ENCODE measurements around the gene ZNF808.
"Not testable (repeated sequence)": the region's sequence is repeated elsewhere in the genome, so short reads cannot be mapped to it uniquely, and the experiment has no call there.

ZNF808 gene

DNA sequence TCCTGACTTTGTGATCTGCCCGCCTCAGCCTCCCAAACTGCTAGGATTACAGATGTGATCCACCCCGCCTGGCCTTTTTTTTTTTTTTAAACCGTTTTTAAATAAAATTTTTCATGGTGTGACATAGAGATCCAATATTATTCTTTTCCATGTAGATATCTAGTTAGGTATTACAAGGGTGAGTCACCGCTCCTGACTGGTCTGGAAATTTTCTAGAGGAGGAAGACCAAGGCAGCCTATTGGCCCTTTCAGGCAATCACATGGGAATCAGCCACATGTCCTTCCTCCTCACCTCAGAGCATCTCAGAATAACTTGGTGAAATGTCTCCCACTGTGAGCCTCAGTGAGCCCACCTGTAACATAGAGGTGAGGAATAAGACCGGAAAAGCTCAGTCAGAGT is 13.7 kb downstream of the ZNF808 start:
- Histone ChIP-seq H3K9me3 (ENCODE audit: control insufficient read depth, low read length) (peaks cover 54% of the 10 kb centered on the region), H3K36me3 (ENCODE audit: control insufficient read depth in 1 of 2, insufficient read depth in 2 of 2, low read depth in 1 of 2, low read length in 2 of 2) (peaks cover 44% of the 10 kb centered on the region in 2 experiments)

GRCh38 chr19:52541608-52542007 is 14.1 kb downstream of the ZNF808 start:
- H3K27ac ChIP-seq (ENCODE audit: low read length, poor library complexity, severe bottlenecking): no peak overlapping the region
- peaks cover 18% of the 10 kb centered on the region for H3K79me1 ChIP-seq (replicated peaks; ENCODE audit: low read length, poor library complexity, severe bottlenecking)
- no peak overlapping the region for H3K23ac ChIP-seq (ENCODE audit: low read length in 2 of 2)
- H4K8ac ChIP-seq (ENCODE audit: low read length): no peak overlapping the region
- no peak overlapping the region for H3K4me2 ChIP-seq (ENCODE audit: low read length, poor library complexity, severe bottlenecking)
- no peak overlapping the region for H3K18ac ChIP-seq (ENCODE audit: low read depth in 1 of 2, low read length in 2 of 2)
- H2BK15ac ChIP-seq (ENCODE audit: low read depth, poor library complexity, severe bottlenecking): no peak overlapping the region
- H3K9ac ChIP-seq (ENCODE audit: low read length): no peak overlapping the region
- H3K36me3 ChIP-seq (ENCODE audit: control insufficient read depth in 1 of 2, insufficient read depth in 2 of 2, low read depth in 1 of 2, low read length in 2 of 2): peaks cover 47 to 48% of the 10 kb centered on the region in 2 experiments
- no peak overlapping the region for H2BK5ac ChIP-seq (ENCODE audit: low read depth, low read length, poor library complexity, severe bottlenecking)
- H4K91ac ChIP-seq (ENCODE audit: low read length): no peak overlapping the region
- WGBS: 83% methylated on average over 4 of the region's 5 CpGs
- H3K9me3 ChIP-seq (ENCODE audit: control insufficient read depth, low read length): peaks cover 58% of the 10 kb centered on the region
- no peak overlapping the region for H2BK12ac ChIP-seq (ENCODE audit: low read length in 2 of 2)
- no peak overlapping the region for H3K14ac ChIP-seq (ENCODE audit: low read length in 2 of 2)
- no peak overlapping the region for H2BK120ac ChIP-seq (ENCODE audit: low read depth, low read length)
- H3K4ac ChIP-seq (ENCODE audit: low read depth in 1 of 2, low read length in 2 of 2): no peak overlapping the region
- no peak overlapping the region for H2AK5ac ChIP-seq (ENCODE audit: low read length, severe bottlenecking)
- no peaks in the 10 kb centered on the region for H3K4me1 ChIP-seq (ENCODE audit: control insufficient read depth, insufficient read depth, low read depth, low read length)
- no peak for DNase-seq
- H3K4me3 ChIP-seq (ENCODE audit: insufficient read depth in 1 of 2, low read depth in 1 of 2, low read length in 2 of 2): no peak overlapping the region
- no peaks in the 10 kb centered on the region for H3K27me3 ChIP-seq (ENCODE audit: control insufficient read depth in 1 of 2, insufficient read depth in 1 of 2, low read length in 2 of 2)
- H2AFZ ChIP-seq (ENCODE audit: low read depth, low read length): no peak overlapping the region

More for the DNA sequence above, 13.7 kb downstream of the ZNF808 start:
- not testable (repeated sequence) for DNase-seq; H3K9ac ChIP-seq (ENCODE audit: low read length); H2AK5ac ChIP-seq (ENCODE audit: low read length, severe bottlenecking); H3K23ac ChIP-seq (ENCODE audit: low read length in 2 of 2); H2BK12ac ChIP-seq (ENCODE audit: low read length in 2 of 2); H3K4me1 ChIP-seq (ENCODE audit: control insufficient read depth, insufficient read depth, low read depth, low read length); H3K4me2 ChIP-seq (ENCODE audit: low read length, poor library complexity, severe bottlenecking); H3K18ac ChIP-seq (ENCODE audit: low read depth in 1 of 2, low read length in 2 of 2); H4K8ac ChIP-seq (ENCODE audit: low read length); H3K4me3 ChIP-seq (ENCODE audit: insufficient read depth in 1 of 2, low read depth in 1 of 2, low read length in 2 of 2); H3K27me3 ChIP-seq (ENCODE audit: control insufficient read depth in 1 of 2, insufficient read depth in 1 of 2, low read length in 2 of 2); H4K91ac ChIP-seq (ENCODE audit: low read length); H2AFZ ChIP-seq (ENCODE audit: low read depth, low read length); H3K4ac ChIP-seq (ENCODE audit: low read depth in 1 of 2, low read length in 2 of 2); H3K27ac ChIP-seq (ENCODE audit: low read length, poor library complexity, severe bottlenecking); H2BK120ac ChIP-seq (ENCODE audit: low read depth, low read length); H2BK5ac ChIP-seq (ENCODE audit: low read depth, low read length, poor library complexity, severe bottlenecking); H2BK15ac ChIP-seq (ENCODE audit: low read depth, poor library complexity, severe bottlenecking); H3K14ac ChIP-seq (ENCODE audit: low read length in 2 of 2)
- 91% methylated on average over 3 of the region's 5 CpGs for WGBS
- H3K79me1 ChIP-seq (replicated peaks; ENCODE audit: low read length, poor library complexity, severe bottlenecking): peaks cover 22% of the 10 kb centered on the region

DNA sequence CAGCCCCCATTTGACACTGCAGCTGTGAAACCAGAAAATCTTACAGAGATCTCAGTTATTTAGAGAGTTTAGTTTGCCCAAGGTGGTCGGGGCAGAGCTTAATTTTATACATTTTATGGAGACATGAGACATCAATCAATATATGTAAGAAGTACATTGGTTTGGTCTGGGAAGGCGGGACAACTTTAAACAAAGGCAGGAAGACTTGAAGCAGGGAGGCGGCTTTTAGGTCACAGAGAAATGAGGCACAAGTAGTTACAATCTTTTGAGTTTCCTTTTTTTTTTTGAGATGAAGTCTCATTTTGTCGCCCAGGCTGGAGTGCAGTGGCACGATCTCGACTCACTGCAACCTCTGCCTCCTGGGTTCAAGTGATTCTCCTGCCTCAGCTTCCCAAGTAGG is 15.1 kb downstream of the ZNF808 start:
- not testable (repeated sequence) for H3K23ac ChIP-seq (ENCODE audit: low read length in 2 of 2); H2BK120ac ChIP-seq (ENCODE audit: low read depth, low read length)
- peaks cover 18% of the 10 kb centered on the region for H3K79me1 ChIP-seq (replicated peaks; ENCODE audit: low read length, poor library complexity, severe bottlenecking)

DNA sequence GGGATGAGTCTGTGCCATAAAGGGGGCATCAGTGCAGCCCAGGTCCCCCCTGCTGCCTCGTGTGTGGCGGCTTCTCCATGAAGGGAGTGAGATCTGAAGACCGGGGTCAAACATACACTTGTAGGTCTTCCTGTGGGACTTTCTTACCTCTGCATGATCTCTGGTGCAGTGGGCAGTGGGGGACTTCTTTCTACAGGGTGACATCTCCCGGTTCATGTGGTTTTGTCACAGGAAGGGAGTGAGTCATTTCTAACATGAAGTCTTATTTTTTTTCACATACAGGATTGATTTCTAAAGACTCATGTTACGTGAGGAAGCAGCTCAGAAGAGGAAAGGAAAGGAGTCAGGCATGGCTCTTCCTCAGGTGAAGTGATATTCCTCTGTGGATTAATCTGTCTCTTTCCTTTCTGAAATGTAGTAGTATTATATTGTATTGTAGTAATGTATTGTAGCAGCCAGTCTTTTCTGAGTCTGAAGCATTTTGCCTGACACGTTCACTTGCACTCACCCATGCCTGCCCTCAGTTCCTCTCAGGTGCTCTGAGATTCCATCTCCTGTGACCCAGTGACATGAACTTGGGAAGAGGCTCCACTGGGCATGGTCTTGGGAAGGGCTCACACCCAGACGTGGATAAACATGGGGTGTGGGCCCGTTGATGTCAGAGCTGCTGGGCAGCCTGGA is 15.7 kb downstream of the ZNF808 start:
- WGBS: 98% methylated on average over 6 of the region's 8 CpGs
- H3K27ac ChIP-seq (ENCODE audit: low read length, poor library complexity, severe bottlenecking): no peak overlapping the region
- H2BK120ac ChIP-seq (ENCODE audit: low read depth, low read length): no peak overlapping the region

More for the DNA sequence above, 15.1 kb downstream of the ZNF808 start:
- not testable (repeated sequence) for H3K18ac ChIP-seq (ENCODE audit: low read depth in 1 of 2, low read length in 2 of 2); H2BK12ac ChIP-seq (ENCODE audit: low read length in 2 of 2); H3K27me3 ChIP-seq (ENCODE audit: control insufficient read depth in 1 of 2, insufficient read depth in 1 of 2, low read length in 2 of 2); H3K9ac ChIP-seq (ENCODE audit: low read length); H3K4ac ChIP-seq (ENCODE audit: low read depth in 1 of 2, low read length in 2 of 2); DNase-seq; H4K8ac ChIP-seq (ENCODE audit: low read length); H2BK5ac ChIP-seq (ENCODE audit: low read depth, low read length, poor library complexity, severe bottlenecking); H3K4me1 ChIP-seq (ENCODE audit: control insufficient read depth, insufficient read depth, low read depth, low read length); H4K91ac ChIP-seq (ENCODE audit: low read length); H2BK15ac ChIP-seq (ENCODE audit: low read depth, poor library complexity, severe bottlenecking); H3K4me2 ChIP-seq (ENCODE audit: low read length, poor library complexity, severe bottlenecking); H3K14ac ChIP-seq (ENCODE audit: low read length in 2 of 2); H2AFZ ChIP-seq (ENCODE audit: low read depth, low read length); H3K4me3 ChIP-seq (ENCODE audit: insufficient read depth in 1 of 2, low read depth in 1 of 2, low read length in 2 of 2); H3K27ac ChIP-seq (ENCODE audit: low read length, poor library complexity, severe bottlenecking); H2AK5ac ChIP-seq (ENCODE audit: low read length, severe bottlenecking)
- H3K9me3 ChIP-seq (ENCODE audit: control insufficient read depth, low read length): peaks cover 67% of the 10 kb centered on the region
- WGBS: 98% methylated on average over 5 of the region's 6 CpGs
- peaks cover 51 to 57% of the 10 kb centered on the region in 2 experiments for H3K36me3 ChIP-seq (ENCODE audit: control insufficient read depth in 1 of 2, insufficient read depth in 2 of 2, low read depth in 1 of 2, low read length in 2 of 2)

More for the DNA sequence above, 15.7 kb downstream of the ZNF808 start:
- Histone ChIP-seq H3K9ac (ENCODE audit: low read length) (no peak overlapping the region), H3K4ac (ENCODE audit: low read depth in 1 of 2, low read length in 2 of 2) (no peak overlapping the region), H3K79me1 (replicated peaks; ENCODE audit: low read length, poor library complexity, severe bottlenecking) (peaks cover 18% of the 10 kb centered on the region), H3K4me3 (ENCODE audit: insufficient read depth in 1 of 2, low read depth in 1 of 2, low read length in 2 of 2) (no peak overlapping the region), H2BK5ac (ENCODE audit: low read depth, low read length, poor library complexity, severe bottlenecking) (no peak overlapping the region), H2BK15ac (ENCODE audit: low read depth, poor library complexity, severe bottlenecking) (no peak overlapping the region), H3K18ac (ENCODE audit: low read depth in 1 of 2, low read length in 2 of 2) (no peak overlapping the region), H2AFZ (ENCODE audit: low read depth, low read length) (no peak overlapping the region), H3K9me3 (ENCODE audit: control insufficient read depth, low read length) (peaks cover 72% of the 10 kb centered on the region), H3K14ac (ENCODE audit: low read length in 2 of 2) (no peak overlapping the region), H4K8ac (ENCODE audit: low read length) (no peak overlapping the region), H3K27me3 (ENCODE audit: control insufficient read depth in 1 of 2, insufficient read depth in 1 of 2, low read length in 2 of 2) (no peaks in the 10 kb centered on the region), H2BK12ac (ENCODE audit: low read length in 2 of 2) (no peak overlapping the region), H3K36me3 (ENCODE audit: control insufficient read depth in 1 of 2, insufficient read depth in 2 of 2, low read depth in 1 of 2, low read length in 2 of 2) (peaks cover 55 to 63% of the 10 kb centered on the region in 2 experiments), H3K4me2 (ENCODE audit: low read length, poor library complexity, severe bottlenecking) (no peak overlapping the region), H4K91ac (ENCODE audit: low read length) (no peak overlapping the region), H2AK5ac (ENCODE audit: low read length, severe bottlenecking) (no peak overlapping the region), H3K4me1 (ENCODE audit: control insufficient read depth, insufficient read depth, low read depth, low read length) (no peaks in the 10 kb centered on the region), H3K23ac (ENCODE audit: low read length in 2 of 2) (no peak overlapping the region)
- DNase-seq: no peak
